Stimulated activated CD4-positive, alpha-beta T cell treated with anti-CD3 and anti-CD28 coated beads, Interleukin-1b, Interleukin-23, amount 100 ng/mL, for 1 hour (primary cell): ENCODE data around the gene DGKQ.

Experiments
- DNase-seq, 2 donors: peaks; one replicate each; pipeline ENCODE4 v3.0.0-alpha.2; 2020; ENCODE audit warnings: low read depth in 2 of 2

The DGKQ gene

DNA sequence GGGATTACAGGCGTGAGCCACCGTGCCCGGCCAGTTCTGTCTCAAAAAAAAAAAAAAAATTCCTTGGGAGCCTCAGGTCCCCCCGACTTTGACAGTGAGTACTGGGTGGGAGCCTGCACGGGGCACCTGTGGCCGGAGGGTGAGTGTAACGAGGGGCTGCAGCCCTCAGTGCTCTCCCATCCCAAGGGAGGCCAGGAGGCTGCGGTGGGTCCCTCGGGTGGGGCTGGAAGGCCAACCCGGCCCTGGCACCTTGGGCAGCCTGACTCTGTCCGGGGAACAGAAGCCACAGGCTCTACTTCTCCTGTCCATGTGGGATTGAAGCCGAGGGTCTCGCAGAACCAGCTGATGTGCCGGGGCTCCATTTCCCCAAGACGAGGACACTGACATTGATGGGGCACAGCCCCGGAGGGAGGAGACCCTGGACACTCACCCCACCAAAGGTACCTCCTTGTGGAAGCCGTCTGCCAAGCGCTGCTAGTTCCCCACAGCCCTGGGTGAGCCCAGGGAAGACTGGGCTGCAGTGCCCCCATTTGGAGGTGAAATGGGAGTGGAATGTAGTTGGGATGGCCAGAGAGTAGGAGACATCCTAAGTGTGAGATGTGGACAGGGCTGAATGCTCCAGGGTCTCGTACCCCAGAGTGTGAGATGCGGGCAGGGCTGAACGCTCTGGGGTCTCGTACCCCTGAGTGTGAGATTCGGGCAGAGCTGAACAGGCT is 22.1 kb upstream of the DGKQ start:
- no peak for DNase-seq

- no peak for DNase-seq
Measured at GRCh38 chr4:993111-994029, 20.0 kb upstream of the DGKQ start, which contains the start of gene SLC26A1. TSS of gene SLC26A1 (minus strand) at chr4:993404. CDS start at chr4:991703, 1,701 bp downstream.

- no peak for DNase-seq
Measured at GRCh38 chr4:992297-993110, 19.1 kb upstream of the DGKQ start.

- no peak for DNase-seq
Measured at GRCh38 chr4:991451-992296, 18.3 kb upstream of the DGKQ start.

GRCh38 chr4:990746-991367 is 17.5 kb upstream of the DGKQ start:
- DNase-seq = no peak

- DNase-seq = no peak
Measured at GRCh38 chr4:989722-990471, 16.5 kb upstream of the DGKQ start.

GRCh38 chr4:988726-989721 is 15.7 kb upstream of the DGKQ start:
- DNase-seq = no peak

DNA sequence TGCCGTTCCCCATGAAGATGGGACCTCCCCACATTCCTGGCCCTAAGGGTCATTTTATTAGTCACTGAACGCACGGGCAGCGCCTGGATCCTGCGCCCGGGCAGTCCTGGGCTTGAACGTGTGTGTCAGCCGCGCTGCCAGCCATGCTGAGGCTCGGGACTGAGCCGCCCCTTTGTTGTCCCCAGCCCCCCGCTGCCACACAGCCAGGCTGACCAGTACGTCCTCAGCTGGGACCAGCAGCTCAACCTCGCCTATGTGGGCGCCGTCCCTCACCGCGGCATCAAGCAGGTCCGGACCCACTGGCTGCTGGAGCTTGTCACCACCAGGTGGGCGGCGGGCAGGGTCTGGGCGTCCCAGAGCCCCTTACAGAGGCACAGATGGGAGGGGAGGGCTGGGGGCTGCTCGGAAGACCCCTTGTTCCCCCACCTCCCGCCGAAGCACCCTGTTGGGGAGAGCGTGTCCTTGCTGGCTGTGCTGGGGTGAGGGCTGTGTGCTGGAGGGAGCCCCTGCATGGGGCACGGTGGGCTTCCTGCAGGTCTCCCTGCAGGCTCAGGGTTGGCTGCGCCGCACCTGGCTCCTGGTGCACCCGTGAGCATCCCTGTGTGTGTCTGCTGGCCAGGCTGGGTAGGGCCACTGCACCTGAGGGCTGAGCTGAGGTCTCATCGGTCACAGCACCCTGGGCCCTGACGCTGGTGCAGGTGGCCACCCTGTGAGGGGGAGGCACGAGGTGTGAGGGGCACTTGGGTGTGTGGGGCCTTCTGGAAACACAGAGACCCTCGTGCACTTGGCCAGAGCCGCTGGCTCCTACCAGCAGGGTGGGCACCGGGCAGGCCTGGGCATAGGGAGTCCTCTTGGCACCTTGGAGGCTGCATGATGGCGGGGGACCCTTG is 14.5 kb upstream of the DGKQ start:
- no peak for DNase-seq

GRCh38 chr4:986879-987623 is 13.7 kb upstream of the DGKQ start, which contains the start of gene IDUA:
TSS of gene IDUA (plus strand) at chr4:987044. CDS start at chr4:987085, 41 bp downstream.
- DNase-seq = peak; percentile 64 to 70

- DNase-seq = no peak
Measured at GRCh38 chr4:986428-986878, 13.1 kb upstream of the DGKQ start.

- peak; percentile 32 to 59 for DNase-seq
Measured at GRCh38 chr4:985123-985830, 11.9 kb upstream of the DGKQ start.

GRCh38 chr4:984336-985054 is 11.1 kb upstream of the DGKQ start:
- DNase-seq = no peak

GRCh38 chr4:982814-983213 is 9.4 kb upstream of the DGKQ start:
- no peak for DNase-seq

DNA sequence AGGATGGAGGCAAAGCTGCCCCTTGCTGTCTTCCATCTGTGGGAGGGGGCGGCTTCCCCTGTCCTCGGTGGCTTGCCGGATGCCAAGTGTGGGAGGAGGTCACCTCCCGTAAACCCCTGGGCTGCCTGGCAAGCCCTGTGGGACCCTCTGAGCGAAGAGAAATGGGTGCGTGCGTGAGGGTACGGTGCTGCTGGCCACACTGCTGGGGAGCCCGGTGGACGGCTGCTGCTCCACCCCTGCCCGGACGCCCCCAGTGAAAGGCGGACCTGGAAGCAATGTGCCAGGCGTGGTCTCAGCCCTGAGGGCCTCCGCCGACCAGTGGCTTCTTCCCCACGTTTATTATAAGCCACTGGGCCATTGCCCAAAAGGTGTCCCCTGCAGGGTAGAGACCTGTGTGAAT is 8.9 kb upstream of the DGKQ start:
- no peak for DNase-seq

GRCh38 chr4:978957-979701 is 5.8 kb upstream of the DGKQ start:
- no peak for DNase-seq
